ENCODE data around the gene DPEP1. TPM values are rescaled to one million over a fixed set of nuclear protein-coding genes. Genes with fewer than 3 reads are reported as not detected.

Gene DPEP1
- total RNA-seq, 1 donor from 2014 or later, result 36.3 TPM

- Mint-ChIP-seq H3K36me3 (ENCODE audit: insufficient read depth) (no peaks in the 10 kb centered on the region), H3K27me3 (no peaks in the 10 kb centered on the region), H3K4me3 (ENCODE audit: low read depth) (no peak overlapping the region), H3K4me1 (ENCODE audit: low read depth) (no peaks in the 10 kb centered on the region), H3K9me3 (ENCODE audit: low read depth) (no peaks in the 10 kb centered on the region), H3K27ac (no peak overlapping the region)
- no peak for DNase-seq (ENCODE audit: low spot score, unreplicated experiment)
- TF ChIP-seq CTCF (IDR thresholded peaks at IDR 0.05; ENCODE audit: unreplicated experiment), result no peak
Measured at GRCh38 chr16:89588413-89589109, 24.9 kb upstream of the DPEP1 start.

GRCh38 chr16:89589241-89589926 lies 24.1 kb upstream of the DPEP1 start:
- no peak for TF ChIP-seq CTCF (IDR thresholded peaks at IDR 0.05; ENCODE audit: unreplicated experiment)
- no peaks in the 10 kb centered on the region for H3K9me3 Mint-ChIP-seq (ENCODE audit: low read depth)
- no peaks in the 10 kb centered on the region for H3K27me3 Mint-ChIP-seq
- H3K27ac Mint-ChIP-seq, result no peak overlapping the region
- H3K4me3 Mint-ChIP-seq (ENCODE audit: low read depth), result no peak overlapping the region
- no peak for DNase-seq (ENCODE audit: low spot score, unreplicated experiment)
- no peaks in the 10 kb centered on the region for H3K4me1 Mint-ChIP-seq (ENCODE audit: low read depth)
- no peaks in the 10 kb centered on the region for H3K36me3 Mint-ChIP-seq (ENCODE audit: insufficient read depth)

- Mint-ChIP-seq H3K36me3 (ENCODE audit: insufficient read depth) (no peaks in the 10 kb centered on the region), H3K4me3 (ENCODE audit: low read depth) (no peak overlapping the region), H3K4me1 (ENCODE audit: low read depth) (no peaks in the 10 kb centered on the region), H3K9me3 (ENCODE audit: low read depth) (no peaks in the 10 kb centered on the region), H3K27me3 (no peaks in the 10 kb centered on the region), H3K27ac (no peak overlapping the region)
- no peak for TF ChIP-seq CTCF (IDR thresholded peaks at IDR 0.05; ENCODE audit: unreplicated experiment)
- DNase-seq (ENCODE audit: low spot score, unreplicated experiment), result no peak
Measured at GRCh38 chr16:89593841-89594240, 19.6 kb upstream of the DPEP1 start.

- no peak for DNase-seq (ENCODE audit: low spot score, unreplicated experiment)
- no peaks in the 10 kb centered on the region for H3K27me3 Mint-ChIP-seq
- H3K36me3 Mint-ChIP-seq (ENCODE audit: insufficient read depth), result no peaks in the 10 kb centered on the region
- H3K27ac Mint-ChIP-seq, result no peak overlapping the region
- no peaks in the 10 kb centered on the region for H3K9me3 Mint-ChIP-seq (ENCODE audit: low read depth)
- H3K4me3 Mint-ChIP-seq (ENCODE audit: low read depth), result no peak overlapping the region
- no peak for TF ChIP-seq CTCF (IDR thresholded peaks at IDR 0.05; ENCODE audit: unreplicated experiment)
- no peaks in the 10 kb centered on the region for H3K4me1 Mint-ChIP-seq (ENCODE audit: low read depth)
Measured at GRCh38 chr16:89595330-89596060, 17.9 kb upstream of the DPEP1 start.

- H3K27me3 Mint-ChIP-seq, result no peaks in the 10 kb centered on the region
- H3K4me1 Mint-ChIP-seq (ENCODE audit: low read depth), result no peaks in the 10 kb centered on the region
- no peak for DNase-seq (ENCODE audit: low spot score, unreplicated experiment)
- no peaks in the 10 kb centered on the region for H3K9me3 Mint-ChIP-seq (ENCODE audit: low read depth)
- H3K27ac Mint-ChIP-seq, result no peak overlapping the region
- no peak for TF ChIP-seq CTCF (IDR thresholded peaks at IDR 0.05; ENCODE audit: unreplicated experiment)
- H3K4me3 Mint-ChIP-seq (ENCODE audit: low read depth), result no peak overlapping the region
- no peaks in the 10 kb centered on the region for H3K36me3 Mint-ChIP-seq (ENCODE audit: insufficient read depth)
Measured at GRCh38 chr16:89596061-89596689, 17.3 kb upstream of the DPEP1 start.

Measured in progenitor cell of endocrine pancreas (in vitro differentiated cells).